NCI-H1105 (cell line): Measurements from ENCODE around the gene BET1L.
A peak's percentile ranks its signal among the peaks of the same experiment; 100 is the strongest.
"Not testable (repeated sequence)": the region's sequence is repeated elsewhere in the genome, so short reads cannot be mapped to it uniquely, and the experiment has no call there.

Source experiments
- DNase-seq: peaks from one replicate; lab custom pipeline; 2025; lab: John Stamatoyannopoulos, UW

The BET1L gene, protein sequence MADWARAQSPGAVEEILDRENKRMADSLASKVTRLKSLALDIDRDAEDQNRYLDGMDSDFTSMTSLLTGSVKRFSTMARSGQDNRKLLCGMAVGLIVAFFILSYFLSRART

DNA sequence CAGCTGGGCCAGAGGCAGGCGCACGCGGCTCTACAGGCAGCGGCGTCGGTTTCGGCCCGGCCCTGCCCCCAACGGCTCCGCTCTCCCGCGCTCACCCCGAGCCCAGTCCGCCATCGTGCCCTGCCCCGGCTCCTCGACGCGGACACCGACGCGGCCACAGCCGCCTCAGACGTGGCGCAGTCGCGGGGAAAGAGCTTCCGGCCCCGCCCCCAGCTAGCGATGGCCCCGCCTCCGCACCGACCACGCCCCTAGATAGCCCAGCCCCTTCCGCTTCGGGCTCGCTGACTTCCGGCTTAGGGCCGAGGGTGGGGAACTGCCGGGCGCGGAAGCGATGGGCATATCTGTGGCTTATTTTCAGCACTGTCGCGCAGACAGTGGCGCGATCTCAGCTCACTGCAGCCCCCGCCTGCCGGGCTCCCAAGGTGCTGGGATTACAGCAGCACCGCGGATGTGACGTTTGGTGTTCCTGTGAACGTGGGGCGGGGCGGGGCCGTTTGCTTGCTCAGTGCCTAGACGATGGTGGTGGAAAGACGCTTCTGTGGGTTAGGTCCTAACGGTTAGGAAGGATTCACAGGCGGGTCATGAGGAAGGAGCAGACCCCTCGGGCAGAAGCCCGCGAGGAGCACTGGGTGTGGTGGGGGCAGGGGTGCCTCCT is at the start of gene BET1L, which contains the start of gene RIC8A:
BET1L (minus strand) TSS at position 192 of the 655 bp plus-strand sequence; CDS start at position 114, 78 bp downstream.
RIC8A (plus strand) TSS at position 501 of the 655 bp plus-strand sequence. CDS start 1,147 bp downstream, outside the sequence.
- DNase-seq, result peak; percentile 92

DNA sequence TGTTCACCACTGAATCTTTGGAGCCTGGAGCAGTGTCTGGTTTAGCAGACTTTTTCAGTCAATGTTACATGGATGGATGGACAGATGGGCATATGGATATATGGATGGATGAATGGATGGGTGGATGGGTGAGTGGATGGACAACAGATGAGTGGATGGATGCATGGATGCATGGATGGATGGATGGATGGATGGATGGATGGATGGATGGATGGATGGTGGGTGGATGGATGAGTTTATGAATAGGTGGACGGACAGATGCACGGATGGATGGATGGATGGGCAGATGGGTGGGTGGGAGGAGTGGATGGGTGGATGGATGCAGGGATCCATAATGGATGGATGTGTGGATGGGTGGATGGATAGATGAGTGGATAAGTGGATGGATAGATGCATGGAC is 48.6 kb upstream of the BET1L start:
- no peak for DNase-seq

DNA sequence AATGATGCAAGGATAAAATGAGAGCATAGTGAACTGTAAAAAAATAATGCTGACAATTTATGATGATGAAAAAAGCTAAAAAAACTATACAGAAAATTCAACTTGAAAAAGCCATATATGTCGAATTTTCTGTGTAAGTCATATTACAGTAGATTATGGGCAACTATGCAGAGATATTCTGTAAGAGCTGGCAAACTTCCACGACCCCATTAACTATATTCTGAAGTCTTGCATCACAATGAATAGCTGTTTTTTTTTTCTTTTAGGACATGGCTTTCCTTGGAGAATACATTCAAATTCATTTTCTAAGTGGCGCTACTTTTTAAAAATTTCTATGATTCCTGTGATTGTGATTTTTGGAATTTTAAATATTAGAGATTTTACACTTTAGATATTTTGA is 48.0 kb upstream of the BET1L start:
- no peak for DNase-seq

DNA sequence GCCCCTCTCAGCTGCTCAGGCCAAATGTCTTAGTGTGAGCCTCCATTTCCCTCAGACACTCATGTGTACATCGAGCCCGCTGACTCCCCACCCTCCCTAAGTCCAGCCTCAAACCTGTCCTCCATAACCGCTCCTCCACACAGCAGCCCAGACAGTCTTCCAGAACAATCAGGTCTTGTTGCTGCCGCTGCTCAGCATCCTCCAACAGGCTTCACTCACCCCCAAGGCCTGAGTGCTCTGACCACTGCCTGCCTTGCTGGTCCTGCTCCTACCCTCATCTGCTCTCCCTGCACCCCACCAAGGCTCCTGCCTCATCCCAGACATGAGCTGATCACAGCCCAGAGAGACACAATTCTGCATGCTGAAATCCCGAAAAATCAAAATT is 46.7 kb upstream of the BET1L start:
- no peak for DNase-seq

DNA sequence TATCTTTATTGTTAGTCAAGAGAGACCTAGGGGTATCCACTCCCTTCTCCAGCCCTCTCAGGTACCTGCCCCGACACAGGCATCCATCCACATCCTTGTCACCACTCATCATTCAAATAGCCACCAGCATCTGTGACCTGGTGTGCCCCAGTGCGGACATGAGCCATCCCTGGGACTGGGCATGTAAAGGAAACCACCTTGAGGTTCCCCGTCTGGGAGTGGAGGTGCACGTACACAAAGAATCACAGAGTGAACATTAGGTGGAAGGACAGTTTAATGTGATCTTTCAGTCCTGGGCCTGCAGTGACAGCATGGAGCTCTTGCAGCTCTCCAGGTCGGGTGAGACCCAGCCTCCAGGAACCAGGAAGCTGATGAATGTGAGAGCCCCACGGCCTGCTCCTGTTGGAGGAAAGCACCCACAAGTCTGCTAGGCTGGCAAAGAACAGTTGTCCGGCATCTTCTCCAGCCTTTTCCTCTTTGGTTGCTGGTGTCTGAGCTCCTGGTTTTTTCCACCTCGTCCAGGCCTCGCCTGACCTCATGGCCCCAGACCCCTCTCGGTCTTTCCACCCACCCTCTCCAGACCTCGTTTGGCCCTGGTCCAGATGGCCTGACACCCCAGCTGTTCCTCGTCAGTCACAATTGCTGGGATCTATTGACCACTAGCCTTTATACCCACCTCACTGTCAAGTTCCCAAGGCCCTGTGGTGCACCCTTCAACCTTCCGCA is 46.1 kb upstream of the BET1L start:
- no peak for DNase-seq

DNA sequence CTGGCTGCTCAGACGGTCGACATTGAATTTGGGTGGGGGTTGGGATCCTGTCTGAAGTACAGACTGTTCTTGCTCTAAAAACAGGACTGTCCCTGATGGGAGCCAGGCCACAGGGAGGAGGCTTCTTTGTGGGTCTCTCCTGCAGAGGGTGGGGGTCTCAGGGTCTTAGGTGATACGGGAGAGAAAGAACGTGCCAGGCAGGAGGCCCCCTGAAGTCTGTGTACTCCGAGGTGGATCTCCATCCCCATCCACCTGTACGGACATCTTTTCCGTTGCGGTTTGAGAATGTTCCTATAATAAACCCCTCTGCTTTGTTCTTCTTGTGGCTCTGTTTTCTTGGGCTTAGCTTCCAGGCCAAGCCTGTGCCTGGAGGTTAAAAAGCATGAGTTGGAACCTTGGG is 45.5 kb upstream of the BET1L start:
- no peak for DNase-seq

DNA sequence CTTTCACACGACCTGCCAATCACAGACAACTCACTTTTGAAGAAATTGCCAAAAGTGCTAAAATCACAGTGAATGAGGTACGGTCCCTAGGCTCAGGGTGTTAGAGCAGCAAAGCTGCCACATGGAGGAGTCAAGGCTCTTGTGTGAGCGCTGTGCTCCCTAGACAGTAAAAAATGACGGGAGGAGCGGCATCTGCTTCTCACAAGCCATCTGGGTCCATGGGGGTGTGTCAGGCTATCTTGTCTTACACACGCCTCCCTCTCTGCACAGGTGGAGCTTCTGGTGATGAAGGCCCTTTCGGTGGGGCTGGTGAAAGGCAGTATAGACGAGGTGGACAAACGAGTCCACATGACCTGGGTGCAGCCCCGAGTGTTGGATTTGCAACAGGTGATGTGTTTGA is 44.4 kb upstream of the BET1L start:
- DNase-seq, result no peak

DNA sequence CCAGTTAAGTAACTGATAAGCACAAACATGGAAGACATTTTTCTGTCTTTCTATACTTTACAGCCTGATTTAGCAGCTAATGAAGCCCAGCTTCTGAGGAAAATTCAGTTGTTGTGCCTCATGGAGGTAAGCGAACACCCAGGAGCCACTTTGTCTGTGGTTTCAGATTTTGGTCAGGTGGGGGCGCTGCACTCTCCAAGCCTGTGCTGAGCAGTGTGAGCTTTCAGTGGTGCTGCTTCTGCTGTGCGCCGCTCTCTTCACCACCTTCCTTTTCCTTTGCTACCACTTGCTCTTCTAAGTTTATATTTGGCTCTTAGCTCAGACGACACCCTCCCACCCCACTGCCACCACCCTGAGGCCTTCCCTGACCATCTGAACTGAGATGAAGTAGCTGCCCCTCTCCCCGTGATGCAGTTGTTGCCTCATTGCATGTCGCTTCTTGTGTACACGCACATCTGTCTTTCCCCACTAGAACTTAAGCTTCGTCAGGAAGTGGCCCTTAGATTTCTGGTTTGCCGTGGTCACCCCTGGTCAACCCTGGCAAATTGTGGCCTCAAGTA is 43.6 kb upstream of the BET1L start:
- DNase-seq, result no peak

DNA sequence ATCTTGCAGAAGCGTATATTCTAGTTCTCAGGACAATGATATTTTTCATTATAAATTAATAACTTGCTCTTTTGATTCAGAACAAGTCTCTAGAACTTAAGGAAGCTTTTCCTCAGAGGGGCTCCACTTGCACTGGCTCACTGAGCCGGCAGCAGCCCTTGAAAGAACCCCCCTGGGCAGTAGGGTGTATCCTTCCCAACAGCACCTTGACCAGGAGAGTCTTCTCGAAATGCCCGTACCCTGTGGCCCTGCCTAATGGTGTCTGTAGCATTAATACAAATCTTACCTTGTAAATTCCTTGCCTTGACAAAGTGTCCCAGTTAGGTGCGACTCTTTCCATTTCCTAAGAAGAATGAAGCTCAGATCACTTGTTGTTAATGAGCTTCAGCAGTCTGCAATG is 43.1 kb upstream of the BET1L start:
- no peak for DNase-seq

DNA sequence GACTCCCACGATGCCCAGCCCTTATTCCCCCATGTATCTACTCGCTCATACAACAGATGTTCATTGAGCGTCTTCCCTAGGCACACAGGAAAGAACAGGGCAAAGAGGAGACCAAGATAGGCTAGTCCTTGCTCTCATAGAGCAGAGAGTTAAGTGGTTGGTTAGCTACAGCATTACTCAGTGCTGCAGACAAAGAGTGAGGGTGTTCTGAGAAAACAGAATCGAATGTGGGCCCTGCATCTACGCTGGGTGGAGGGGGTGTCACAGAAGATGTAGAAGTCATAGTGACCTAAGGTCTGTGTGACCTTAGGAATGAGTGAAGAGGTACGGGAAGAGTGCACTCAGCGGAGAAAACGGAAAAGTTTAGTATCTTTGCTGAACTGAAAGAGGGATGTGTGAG is 41.9 kb upstream of the BET1L start:
- no peak for DNase-seq

DNA sequence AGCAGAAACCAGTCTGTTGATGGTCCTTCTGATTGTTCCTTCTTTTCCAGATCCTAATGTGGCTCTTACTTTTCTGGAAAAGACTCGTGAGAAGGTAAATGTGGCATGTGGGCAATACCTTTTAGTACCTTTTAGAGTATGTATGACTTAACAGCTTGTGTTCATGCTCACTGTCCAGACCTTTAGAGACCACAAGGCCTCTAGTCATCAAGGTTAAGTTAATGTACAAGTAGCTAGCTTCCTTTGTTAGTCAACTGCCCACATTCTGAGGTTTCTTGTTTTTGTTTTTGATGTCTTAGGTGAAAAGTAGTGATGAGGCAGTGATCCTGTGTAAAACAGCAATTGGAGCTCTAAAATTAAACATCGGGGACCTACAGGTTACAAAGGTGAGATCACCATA is 37.2 kb upstream of the BET1L start:
- DNase-seq, result no peak

DNA sequence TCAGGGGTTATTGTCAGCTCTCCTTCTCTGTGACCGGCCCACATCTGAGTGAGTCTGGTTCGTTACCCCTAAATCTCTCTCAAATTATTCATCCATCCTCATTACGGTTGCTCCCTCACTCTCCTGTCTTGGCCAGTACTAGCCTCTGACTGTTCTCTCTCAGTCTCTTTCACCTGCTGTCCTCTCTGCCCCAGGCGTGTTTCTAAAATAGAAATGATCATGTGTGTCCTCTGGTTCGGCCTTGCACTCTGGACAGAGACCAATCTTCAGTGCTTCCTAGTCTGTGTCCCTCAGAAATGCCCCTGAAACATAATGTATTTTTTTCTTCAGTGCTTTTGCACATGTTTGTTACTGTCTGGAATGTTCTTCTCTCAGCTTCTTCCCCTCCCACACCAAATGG is 34.4 kb upstream of the BET1L start:
- no peak for DNase-seq

DNA sequence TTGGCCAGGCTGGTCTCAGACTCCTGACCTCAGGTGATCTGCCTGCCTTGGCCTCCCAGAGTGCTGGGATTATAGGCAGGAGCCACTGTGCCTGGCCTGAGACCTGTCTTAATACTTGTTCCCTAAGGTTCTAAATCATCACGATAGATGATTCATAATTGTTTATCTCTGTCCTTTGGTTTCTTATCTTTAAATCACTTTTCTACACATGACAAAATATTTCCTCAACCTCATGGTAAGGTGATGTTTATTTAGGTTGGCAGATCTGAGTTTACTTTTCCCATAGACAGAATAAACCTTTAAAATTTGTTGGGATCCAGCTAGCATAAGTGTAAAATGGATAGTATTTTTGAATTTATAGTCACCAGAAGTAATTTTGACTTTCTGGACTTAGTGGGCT is 33.1 kb upstream of the BET1L start:
- DNase-seq, result no peak

DNA sequence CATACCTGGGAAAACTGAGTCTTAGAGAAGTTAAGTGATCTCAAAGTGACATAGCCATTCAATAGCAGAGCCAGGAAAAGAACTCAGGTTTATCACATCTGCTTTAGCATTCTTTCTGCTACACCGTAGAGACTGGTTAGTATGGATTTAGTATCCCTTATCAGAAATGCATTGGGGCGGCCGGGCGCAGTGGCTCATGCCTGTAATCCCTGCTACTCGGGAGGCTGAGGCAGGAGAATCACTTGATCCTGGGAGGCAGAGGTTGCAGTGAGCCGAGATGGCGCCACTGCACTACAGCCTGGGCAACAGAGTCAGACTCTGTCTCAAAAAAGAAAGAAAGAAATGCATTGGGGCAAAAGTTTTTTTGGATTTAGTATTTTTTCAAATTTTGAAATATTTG is 31.1 kb upstream of the BET1L start:
- DNase-seq, result not testable (repeated sequence)

DNA sequence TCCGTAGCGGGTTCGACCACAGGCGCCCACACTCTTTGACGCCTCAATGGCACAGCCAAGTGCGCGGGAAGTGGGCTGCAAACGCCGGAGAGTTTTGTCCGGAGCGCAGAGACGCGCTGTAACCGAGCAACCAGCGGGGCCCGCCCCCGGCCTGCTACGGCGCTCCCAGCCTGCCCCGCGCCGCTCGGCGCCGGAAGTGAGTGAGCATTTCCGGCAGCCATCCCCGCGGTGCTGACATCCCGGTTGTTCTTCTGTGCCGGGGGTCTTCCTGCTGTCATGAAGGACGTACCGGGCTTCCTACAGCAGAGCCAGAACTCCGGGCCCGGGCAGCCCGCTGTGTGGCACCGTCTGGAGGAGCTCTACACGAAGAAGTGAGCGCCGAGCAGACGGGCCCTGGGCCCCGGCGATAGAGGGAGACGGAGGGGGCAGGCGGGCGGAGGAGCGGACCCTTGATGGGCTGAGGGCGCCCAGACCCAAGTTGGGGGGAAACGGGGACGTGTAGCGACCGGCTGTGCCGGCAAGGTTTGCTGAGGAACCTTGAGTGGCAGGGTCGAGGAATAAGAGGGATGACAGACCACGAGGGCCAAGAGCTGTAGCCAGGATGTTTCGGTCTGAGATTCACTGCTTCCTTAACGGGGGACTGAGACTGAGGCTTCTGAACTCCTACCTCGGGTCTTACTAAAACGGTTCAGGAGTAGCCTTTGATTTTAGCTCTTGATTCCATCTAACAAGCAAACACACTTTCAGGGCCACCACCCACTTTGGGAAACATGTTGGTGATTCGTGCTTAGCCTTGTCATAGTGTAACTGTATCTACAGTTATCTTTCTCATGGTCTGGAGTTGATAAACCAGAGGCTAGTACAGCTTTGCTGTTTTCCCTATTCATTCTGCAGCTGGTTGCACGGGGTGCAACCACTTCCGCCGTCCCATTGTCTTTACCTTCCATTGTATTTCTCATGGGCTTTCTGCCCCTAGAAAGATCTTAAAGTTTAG is 29.9 kb upstream of the BET1L start, which contains the start of gene PSMD13:
PSMD13 (plus strand) TSS at position 203 of the 994 bp plus-strand sequence; CDS start at position 277, 74 bp downstream.
- DNase-seq, result peak; percentile 70

DNA sequence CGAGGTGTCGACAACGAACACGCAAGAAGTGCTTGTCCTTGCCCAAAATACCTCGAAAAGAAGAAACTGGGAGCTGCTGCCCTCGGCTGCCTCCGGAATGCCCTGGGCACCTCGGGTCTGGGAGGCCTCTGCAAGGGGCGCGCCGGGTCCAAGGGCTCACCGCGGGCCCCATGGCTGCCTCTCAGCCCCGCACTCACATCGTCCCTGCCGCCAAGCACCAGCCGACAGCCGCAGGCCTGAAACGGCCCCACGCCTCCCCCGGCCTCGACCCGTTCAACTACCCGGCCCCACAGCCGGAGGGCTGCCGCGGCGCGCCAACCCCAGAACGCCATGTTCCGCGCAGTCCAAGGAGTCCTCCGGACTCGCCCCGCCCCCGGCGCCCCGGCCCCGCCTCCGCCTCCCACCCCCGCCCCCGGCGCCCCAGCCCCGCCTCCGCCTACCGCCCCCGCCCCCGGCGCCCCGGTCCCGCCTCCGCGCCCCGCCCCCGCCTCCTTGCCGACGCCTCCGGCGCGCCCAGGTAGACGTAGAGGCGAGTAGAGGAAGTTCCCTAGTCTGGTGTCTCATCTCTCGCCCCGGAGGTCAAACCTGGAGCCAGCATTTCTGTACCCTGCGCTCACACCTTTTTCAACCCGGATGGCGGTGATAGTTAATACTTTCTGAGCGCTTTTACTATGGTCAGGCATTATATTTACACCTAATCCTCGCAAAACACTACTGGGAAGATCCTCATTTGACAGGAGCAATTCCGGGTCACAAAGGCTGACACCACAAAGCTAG is 29.0 kb upstream of the BET1L start, which contains the start of gene SIRT3:
SIRT3 (minus strand) TSS at position 346 of the 777 bp plus-strand sequence; CDS start at position 332, 14 bp downstream.
- DNase-seq, result peak; percentile 73

DNA sequence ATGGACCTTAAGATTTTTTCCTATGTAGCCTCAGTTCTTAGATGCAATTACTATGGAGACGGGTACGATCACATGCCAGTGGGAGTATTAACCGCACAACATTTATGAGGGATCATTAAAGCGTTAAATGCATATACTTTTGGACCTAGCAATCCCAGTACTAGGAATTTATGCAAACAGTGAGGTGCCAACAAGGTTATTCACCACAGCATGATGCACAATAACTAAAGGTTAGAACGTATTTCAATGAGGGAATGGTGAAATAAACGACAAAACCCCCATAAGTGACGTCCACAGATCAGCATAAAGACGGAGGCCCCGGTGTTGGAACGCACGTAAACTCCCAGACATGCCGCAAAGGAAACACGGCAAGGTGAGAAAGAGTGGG is 28.4 kb upstream of the BET1L start:
- no peak for DNase-seq

DNA sequence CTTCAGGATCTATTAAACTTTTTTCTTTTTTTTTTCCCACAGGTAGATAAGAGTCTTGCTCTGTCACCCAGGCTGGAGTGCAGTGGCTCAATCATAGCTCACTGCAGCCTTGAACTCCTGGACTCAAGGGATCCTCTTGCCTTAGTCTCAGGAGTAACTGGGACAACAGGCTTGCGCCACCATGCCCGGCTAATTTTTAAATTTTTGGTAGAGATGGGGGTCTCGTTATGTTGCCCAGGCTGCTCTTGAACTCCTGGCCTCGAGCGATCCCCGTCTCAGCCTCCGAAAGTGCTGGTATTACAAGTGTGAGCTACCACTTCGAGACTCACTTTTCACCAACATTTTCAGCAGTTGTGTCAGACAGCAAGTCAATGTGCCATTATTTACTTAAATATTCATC is 28.0 kb upstream of the BET1L start:
- DNase-seq, result no peak

DNA sequence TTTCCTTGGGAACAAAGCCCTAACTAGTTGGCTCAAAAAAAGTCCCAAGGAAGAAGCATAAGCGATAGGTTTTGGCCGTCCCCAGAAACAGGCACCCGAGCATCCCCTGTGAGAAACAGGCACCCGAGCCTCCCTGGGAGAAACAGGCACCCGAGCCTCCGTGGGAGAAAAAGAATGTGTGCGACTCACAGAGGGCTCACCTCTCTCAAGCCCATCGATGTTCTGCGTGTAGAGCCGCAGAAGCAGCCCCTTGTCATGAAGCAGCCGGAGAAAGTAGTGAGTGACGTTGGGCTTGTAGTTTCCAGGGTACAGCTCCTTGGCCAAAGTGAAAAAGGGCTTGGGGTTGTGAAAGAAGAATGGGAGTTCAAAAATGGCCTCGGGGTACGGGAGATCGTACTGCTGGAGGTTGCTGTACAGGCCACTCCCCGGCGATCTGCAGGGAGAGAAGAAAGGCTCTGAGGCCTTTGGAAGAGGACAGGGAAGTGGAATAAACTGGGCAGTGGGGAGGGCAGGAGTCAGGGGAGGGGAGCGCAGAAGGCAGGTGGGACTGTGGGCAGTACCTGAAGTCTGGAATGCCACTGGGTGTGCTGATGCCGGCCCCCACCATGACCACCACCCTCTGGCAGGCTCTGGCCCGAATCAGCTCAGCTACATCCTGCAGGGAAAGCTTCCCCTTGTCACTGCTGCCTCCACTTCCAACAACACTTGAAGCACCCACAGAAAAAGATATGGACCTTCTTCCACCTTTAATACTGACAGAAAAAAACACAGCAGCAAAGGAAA is 25.8 kb upstream of the BET1L start:
- no peak for DNase-seq

DNA sequence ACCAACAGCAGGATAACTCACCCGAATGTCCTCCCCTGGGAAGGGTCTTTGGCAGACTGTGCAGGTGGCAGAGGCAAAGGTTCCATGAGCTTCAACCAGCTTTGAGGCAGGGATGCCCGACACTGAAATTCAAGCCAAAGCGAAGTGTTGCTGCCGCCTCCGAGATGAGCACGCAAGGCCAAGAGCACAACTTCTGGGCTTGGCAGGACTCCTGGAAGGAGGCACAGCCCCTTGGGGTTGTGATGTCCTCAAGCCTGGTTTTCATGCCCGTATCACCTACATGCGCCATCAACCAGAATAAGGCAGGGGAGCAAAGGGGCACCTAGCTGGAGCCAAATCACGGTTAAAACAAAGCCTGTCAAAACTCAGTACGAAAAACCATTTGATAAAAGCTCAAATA is 23.2 kb upstream of the BET1L start:
- DNase-seq, result no peak
